ENCODE data around the gene MKRN3. TPM values are rescaled to one million over a fixed set of nuclear protein-coding genes. Genes with fewer than 3 reads are reported as not detected.

The MKRN3 gene
- total and polyA plus RNA-seq, 2 of the 8 experiments (the other 6 are each of a cell fraction or from before 2014, with no cell fraction given), result not detected

DNA sequence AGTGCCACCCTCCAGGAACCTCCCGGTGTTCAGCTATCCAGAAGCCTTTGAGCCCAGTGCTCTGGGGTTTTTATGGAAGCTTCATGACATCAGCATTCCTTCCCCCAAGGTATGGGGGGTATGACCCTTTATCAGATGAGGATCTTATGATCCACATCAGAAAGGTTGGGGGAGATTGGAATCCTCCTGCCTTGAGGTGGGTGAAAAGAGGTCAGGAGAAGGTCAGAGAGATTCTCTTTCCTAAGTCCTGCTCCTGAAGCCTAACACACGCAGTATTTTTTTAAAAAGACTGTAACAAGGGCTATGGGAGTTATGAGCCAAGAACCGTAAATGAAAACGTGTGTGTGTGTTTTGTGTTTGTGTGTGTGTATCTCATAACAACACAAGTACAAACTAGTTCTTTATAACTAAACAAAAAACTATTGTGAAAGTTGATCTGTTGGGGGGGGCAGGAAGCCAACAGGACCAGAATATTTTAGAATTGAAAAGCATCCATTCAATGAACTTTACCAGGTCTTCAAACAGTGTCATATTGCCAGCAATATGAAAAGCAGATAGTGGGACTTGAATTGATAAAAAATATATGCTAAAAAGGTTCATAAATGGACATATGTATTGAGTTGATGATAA, 13.2 kb downstream of the MKRN3 start:
- no peaks in the 10 kb centered on the region for H3K36me3 ChIP-seq (ENCODE audit: control insufficient read depth in 2 of 4, insufficient read depth in 4 of 4, low read length in 3 of 4)
- H3K27ac ChIP-seq (ENCODE audit: low read depth, low read length), result no peak overlapping the region
- no peak overlapping the region for H4K5ac ChIP-seq (ENCODE audit: insufficient read length, low read depth, low read length)
- H4K20me1 ChIP-seq (replicated peaks in 1 of 2; ENCODE audit: control insufficient read depth in 1 of 2, insufficient read depth in 2 of 2, low read length in 2 of 2), result no peaks in the 10 kb centered on the region
- no peak overlapping the region for H2BK20ac ChIP-seq (ENCODE audit: low read length)
- no peak overlapping the region for H3K56ac ChIP-seq (replicated peaks; ENCODE audit: insufficient read length, low read depth, low read length)
- no peaks in the 10 kb centered on the region for H3K27me3 ChIP-seq (replicated peaks in 1 of 4; ENCODE audit: control insufficient read depth in 3 of 4, extremely low read depth in 1 of 4, insufficient read depth in 3 of 4, low read length in 3 of 4)
- no peak overlapping the region for H2BK15ac ChIP-seq (ENCODE audit: low read length)
- H3K4ac ChIP-seq (replicated peaks; ENCODE audit: insufficient read length, low read depth, low read length), result no peak overlapping the region
- CTCF ChIA-PET (ENCODE audit: partially characterized antibody), result no interaction called here
- H3K79me1 ChIP-seq (ENCODE audit: low read depth, low read length), result no peaks in the 10 kb centered on the region
- no peak overlapping the region for H3K14ac ChIP-seq (ENCODE audit: insufficient read length)
- no peak overlapping the region for H2BK5ac ChIP-seq (ENCODE audit: low read depth, low read length)
- no peak overlapping the region for H3K4me2 ChIP-seq (ENCODE audit: insufficient read depth in 1 of 2, low read depth in 2 of 2, low read length in 2 of 2)
- no peak overlapping the region for H4K8ac ChIP-seq (ENCODE audit: extremely low read depth, insufficient read depth, low read length)
- no peak overlapping the region for H2BK120ac ChIP-seq (replicated peaks; ENCODE audit: low read depth, low read length)
- no peaks in the 10 kb centered on the region for H3K4me1 ChIP-seq (replicated peaks in 1 of 4; ENCODE audit: control insufficient read depth in 3 of 4, insufficient read depth in 4 of 4, low read length in 3 of 4)
- no peak overlapping the region for H2AFZ ChIP-seq (ENCODE audit: low read length)
- H2AK5ac ChIP-seq (ENCODE audit: low read depth, low read length), result no peak overlapping the region
- POLR2A ChIA-PET (ENCODE audit: partially characterized antibody), result no interaction called here
- no peak overlapping the region for H4K91ac ChIP-seq (replicated peaks; ENCODE audit: insufficient read length, low read length)
- DNase-seq (ENCODE audit: low read depth in 1 of 2, low spot score in 2 of 2) (no peak), FAIRE-seq (no peak)
- 80% methylated on average over 4 of the region's 4 CpGs; no CpG with 5 or more reads in 1 of the 2 experiments for WGBS, 2 experiments (ENCODE audit: extremely low coverage in 1 of 2, insufficient coverage in 1 of 2, insufficient read length in 1 of 2, insufficient replicate concordance in 2 of 2, low coverage in 1 of 2, low lambda C conversion rate in 2 of 2, missing lambda C conversion rate in 1 of 2)
- H3K18ac ChIP-seq (ENCODE audit: extremely low read depth, low read length), result no peak overlapping the region
- H2BK12ac ChIP-seq (ENCODE audit: low read depth, low read length), result no peak overlapping the region
- no peak overlapping the region for H3K4me3 ChIP-seq (ENCODE audit: extremely low read depth in 1 of 4, insufficient read depth in 2 of 4, low read depth in 3 of 4, low read length in 4 of 4)
- H3K9ac ChIP-seq (replicated peaks in 1 of 4; ENCODE audit: extremely low read depth in 1 of 4, low read depth in 3 of 4, low read length in 3 of 4), result no peak overlapping the region
- H3K23ac ChIP-seq (ENCODE audit: insufficient read length), result no peak overlapping the region
- H3K9me3 ChIP-seq (ENCODE audit: insufficient read depth in 2 of 2, low read depth in 1 of 2, low read length in 1 of 2), result peaks cover 3 to 25% of the 10 kb centered on the region in 2 experiments
- no peak for TF ChIP-seq CTBP2 (IDR thresholded peaks at IDR 0.05; ENCODE audit: borderline replicate concordance, insufficient read depth, insufficient read length, low read length)
- H3K79me2 ChIP-seq (ENCODE audit: control insufficient read depth in 1 of 2, insufficient read depth in 2 of 2, low read length in 2 of 2), result no peaks in the 10 kb centered on the region
- no peaks in the 10 kb centered on the region for H3K23me2 ChIP-seq (ENCODE audit: low read depth, low read length)

Data from H1 (cell line).